ENCODE measurements around the gene CMYA5.

The CMYA5 gene

DNA sequence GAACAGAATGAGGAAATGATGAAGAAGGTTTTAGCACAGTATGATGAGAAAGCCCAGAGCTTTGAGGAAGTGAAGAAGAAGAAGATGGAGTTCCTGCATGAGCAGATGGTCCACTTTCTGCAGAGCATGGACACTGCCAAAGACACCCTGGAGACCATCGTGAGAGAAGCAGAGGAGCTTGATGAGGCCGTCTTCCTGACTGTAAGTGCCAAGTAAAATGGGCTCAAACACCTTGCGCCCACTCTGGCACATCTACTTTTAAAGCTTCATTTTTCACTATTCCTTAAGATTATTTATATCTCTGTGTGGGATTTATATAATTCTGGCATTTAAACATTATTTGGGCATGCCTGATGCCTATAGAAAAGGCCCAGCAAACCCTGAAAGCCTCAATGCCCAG lies 55.6 kb downstream of the CMYA5 start:
- Histone ChIP-seq H3K4me1 (ENCODE audit: insufficient read depth, poor library complexity, severe bottlenecking) (no peaks in the 10 kb centered on the region), H3K36me3 (ENCODE audit: low read depth) (no peaks in the 10 kb centered on the region), H3K9me3 (ENCODE audit: severe bottlenecking) (no peaks in the 10 kb centered on the region), H3K4me3 (ENCODE audit: severe bottlenecking) (no peak overlapping the region), H3K27me3 (ENCODE audit: insufficient read depth, poor library complexity, severe bottlenecking) (no peaks in the 10 kb centered on the region), H3K27ac (ENCODE audit: poor library complexity, severe bottlenecking) (no peak overlapping the region)
- DNase-seq (ENCODE audit: low spot score) (no peak), ATAC-seq (ENCODE audit: low read depth) (no peak)
- TF ChIP-seq, protein P1, sequence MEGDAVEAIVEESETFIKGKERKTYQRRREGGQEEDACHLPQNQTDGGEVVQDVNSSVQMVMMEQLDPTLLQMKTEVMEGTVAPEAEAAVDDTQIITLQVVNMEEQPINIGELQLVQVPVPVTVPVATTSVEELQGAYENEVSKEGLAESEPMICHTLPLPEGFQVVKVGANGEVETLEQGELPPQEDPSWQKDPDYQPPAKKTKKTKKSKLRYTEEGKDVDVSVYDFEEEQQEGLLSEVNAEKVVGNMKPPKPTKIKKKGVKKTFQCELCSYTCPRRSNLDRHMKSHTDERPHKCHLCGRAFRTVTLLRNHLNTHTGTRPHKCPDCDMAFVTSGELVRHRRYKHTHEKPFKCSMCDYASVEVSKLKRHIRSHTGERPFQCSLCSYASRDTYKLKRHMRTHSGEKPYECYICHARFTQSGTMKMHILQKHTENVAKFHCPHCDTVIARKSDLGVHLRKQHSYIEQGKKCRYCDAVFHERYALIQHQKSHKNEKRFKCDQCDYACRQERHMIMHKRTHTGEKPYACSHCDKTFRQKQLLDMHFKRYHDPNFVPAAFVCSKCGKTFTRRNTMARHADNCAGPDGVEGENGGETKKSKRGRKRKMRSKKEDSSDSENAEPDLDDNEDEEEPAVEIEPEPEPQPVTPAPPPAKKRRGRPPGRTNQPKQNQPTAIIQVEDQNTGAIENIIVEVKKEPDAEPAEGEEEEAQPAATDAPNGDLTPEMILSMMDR (IDR thresholded peaks at IDR 0.05; ENCODE audit: poor library complexity, severe bottlenecking) = no peak

DNA sequence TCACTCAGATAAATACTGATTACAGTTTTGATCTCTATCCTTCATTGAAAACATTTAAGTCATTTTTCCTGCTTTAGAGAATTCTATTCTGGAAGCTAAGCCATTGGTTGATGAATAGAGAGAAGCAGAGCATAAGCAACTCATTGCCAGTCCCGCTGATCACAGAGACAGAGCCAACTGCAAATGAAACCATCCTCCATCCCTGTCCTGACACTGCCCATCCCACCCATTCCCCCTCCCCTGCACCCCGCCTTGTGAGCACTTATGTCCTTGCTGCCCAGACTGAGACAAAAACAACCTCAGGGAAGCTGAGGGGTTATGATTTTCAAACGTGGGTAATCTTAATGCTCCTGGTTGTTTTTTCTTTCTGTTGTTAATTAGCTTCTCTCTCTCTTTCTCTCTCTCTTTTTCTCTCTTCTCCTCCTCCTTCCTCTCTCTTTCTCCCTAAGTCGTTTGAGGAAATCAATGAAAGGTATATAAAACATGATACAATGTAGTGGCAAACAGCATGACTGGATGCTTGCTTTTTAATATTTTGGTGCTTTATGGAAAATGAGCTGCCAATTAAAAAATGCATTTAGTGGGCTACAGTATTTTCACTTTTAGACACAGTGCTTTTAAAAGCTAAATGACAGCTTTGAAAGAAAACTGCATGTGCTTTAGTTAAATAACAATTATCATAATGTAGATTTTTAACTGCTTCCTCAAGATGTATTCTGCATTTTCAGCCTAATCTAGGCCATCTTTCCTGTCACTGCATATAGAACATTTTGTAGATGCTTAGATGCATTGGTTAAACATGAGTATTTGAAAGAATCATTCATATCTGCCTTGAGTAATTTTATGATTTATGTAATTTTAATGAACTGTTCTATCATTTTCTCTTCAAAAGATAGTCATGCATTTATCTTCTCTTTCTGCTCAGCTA lies 57.3 kb downstream of the CMYA5 start:
- H3K27ac ChIP-seq (ENCODE audit: poor library complexity, severe bottlenecking) = no peak overlapping the region
- H3K4me3 ChIP-seq (ENCODE audit: severe bottlenecking) = no peak overlapping the region
- no peaks in the 10 kb centered on the region for H3K9me3 ChIP-seq (ENCODE audit: severe bottlenecking)
- no peaks in the 10 kb centered on the region for H3K4me1 ChIP-seq (ENCODE audit: insufficient read depth, poor library complexity, severe bottlenecking)
- H3K36me3 ChIP-seq (ENCODE audit: low read depth) = no peaks in the 10 kb centered on the region
- ATAC-seq (ENCODE audit: low read depth) (no peak), DNase-seq (ENCODE audit: low spot score) (no peak)
- TF ChIP-seq, protein P1 (IDR thresholded peaks at IDR 0.05; ENCODE audit: poor library complexity, severe bottlenecking) = no peak
- H3K27me3 ChIP-seq (ENCODE audit: insufficient read depth, poor library complexity, severe bottlenecking) = no peaks in the 10 kb centered on the region

DNA sequence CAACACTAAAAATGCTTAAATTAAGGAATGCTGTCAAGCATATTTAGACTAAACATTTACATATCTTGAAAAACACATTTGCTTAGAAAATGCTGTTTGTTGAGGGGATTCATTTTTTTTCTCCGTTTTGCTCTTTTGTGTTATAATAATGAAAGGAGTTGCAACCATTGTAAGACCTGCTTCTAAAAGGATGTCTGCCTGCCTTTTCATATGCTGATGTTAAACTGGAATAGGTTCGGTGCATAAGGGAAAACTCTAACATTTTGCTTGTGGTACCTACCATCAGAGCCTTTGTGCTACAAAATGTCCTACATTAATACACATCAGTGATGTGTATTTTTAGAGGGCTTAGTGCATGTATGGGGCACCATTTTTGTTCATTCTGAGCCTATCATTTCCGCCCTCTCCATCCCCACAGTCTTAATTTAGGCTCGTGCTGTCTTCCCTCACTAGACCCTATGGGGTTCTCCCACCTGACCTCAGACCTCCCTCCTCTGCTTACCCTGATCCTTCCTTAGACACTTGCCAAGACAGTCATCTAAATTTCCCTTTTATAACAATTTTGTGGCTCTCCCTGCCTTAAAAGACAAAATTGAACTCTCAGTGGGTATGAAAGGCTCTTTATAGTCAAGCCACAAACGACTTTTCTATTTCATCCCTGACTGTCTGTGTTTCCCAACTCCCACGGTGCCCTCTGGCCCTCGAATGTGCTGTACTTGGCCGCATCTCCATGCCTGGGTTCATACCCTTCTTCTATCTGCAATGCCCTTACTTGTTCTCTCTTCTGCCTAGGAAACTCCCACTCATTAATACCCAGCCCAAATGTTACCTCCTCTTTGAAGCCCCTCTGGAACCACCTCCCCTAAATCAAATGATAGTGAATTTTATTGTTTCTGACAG lies 61.2 kb downstream of the CMYA5 start:
- Histone ChIP-seq H3K36me3 (ENCODE audit: low read depth) (no peaks in the 10 kb centered on the region), H3K9me3 (ENCODE audit: severe bottlenecking) (no peaks in the 10 kb centered on the region), H3K27me3 (ENCODE audit: insufficient read depth, poor library complexity, severe bottlenecking) (no peaks in the 10 kb centered on the region), H3K4me3 (ENCODE audit: severe bottlenecking) (no peak overlapping the region), H3K27ac (ENCODE audit: poor library complexity, severe bottlenecking) (no peak overlapping the region), H3K4me1 (ENCODE audit: insufficient read depth, poor library complexity, severe bottlenecking) (no peaks in the 10 kb centered on the region)
- DNase-seq (ENCODE audit: low spot score) (no peak), ATAC-seq (ENCODE audit: low read depth) (no peak)
- TF ChIP-seq, protein P1 (IDR thresholded peaks at IDR 0.05; ENCODE audit: poor library complexity, severe bottlenecking) = no peak

DNA sequence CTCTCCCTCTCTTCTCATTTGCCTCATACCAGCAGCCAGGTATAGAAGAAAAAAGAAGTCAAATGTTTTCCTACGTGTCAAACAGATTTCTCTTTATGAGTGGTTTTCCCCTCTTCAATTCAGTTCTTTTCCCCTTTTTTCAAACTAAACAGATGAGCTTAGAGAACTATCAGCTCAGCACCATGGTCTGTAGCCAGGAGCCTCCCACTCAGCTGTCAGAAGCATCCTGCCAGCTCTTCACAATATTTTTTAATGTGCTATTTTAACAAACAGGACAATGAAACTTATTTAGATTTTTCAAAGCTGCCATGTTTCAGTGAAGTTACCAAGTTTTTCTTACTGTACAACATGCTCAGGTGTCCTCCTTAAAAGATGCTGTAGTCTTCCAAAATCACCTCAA lies 63.5 kb downstream of the CMYA5 start:
- no peaks in the 10 kb centered on the region for H3K36me3 ChIP-seq (ENCODE audit: low read depth)
- DNase-seq (ENCODE audit: low spot score) (no peak), ATAC-seq (ENCODE audit: low read depth) (no peak)
- H3K4me3 ChIP-seq (ENCODE audit: severe bottlenecking) = no peak overlapping the region
- H3K4me1 ChIP-seq (ENCODE audit: insufficient read depth, poor library complexity, severe bottlenecking) = no peaks in the 10 kb centered on the region
- H3K27ac ChIP-seq (ENCODE audit: poor library complexity, severe bottlenecking) = no peak overlapping the region
- TF ChIP-seq, protein P1 (IDR thresholded peaks at IDR 0.05; ENCODE audit: poor library complexity, severe bottlenecking) = no peak
- H3K9me3 ChIP-seq (ENCODE audit: severe bottlenecking) = no peaks in the 10 kb centered on the region
- H3K27me3 ChIP-seq (ENCODE audit: insufficient read depth, poor library complexity, severe bottlenecking) = no peaks in the 10 kb centered on the region
